ENCODE measurements around the gene CCR2. TPM values are rescaled to one million over a fixed set of nuclear protein-coding genes. Genes with fewer than 3 reads are reported as not detected.

Gene CCR2
- total and polyA plus RNA-seq, 4 donors: 1.7 to 21.2 (median 8.4) TPM

DNA sequence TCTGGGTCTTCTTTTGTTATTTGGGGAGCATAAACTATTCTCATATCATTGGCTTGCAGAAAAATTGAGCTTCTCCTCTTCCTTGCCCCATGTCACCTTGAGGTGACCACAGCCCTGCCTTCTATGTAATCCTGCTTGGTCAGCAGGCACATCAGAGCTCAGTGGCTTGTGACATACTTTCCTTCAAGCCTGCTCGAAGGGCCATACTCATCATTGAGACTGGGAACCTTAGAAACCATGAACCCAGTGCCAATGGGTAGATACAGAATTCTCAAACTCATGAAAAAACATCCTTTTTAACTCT lies 3.7 kb upstream of the CCR2 start:
- TF ChIP-seq, protein P1, sequence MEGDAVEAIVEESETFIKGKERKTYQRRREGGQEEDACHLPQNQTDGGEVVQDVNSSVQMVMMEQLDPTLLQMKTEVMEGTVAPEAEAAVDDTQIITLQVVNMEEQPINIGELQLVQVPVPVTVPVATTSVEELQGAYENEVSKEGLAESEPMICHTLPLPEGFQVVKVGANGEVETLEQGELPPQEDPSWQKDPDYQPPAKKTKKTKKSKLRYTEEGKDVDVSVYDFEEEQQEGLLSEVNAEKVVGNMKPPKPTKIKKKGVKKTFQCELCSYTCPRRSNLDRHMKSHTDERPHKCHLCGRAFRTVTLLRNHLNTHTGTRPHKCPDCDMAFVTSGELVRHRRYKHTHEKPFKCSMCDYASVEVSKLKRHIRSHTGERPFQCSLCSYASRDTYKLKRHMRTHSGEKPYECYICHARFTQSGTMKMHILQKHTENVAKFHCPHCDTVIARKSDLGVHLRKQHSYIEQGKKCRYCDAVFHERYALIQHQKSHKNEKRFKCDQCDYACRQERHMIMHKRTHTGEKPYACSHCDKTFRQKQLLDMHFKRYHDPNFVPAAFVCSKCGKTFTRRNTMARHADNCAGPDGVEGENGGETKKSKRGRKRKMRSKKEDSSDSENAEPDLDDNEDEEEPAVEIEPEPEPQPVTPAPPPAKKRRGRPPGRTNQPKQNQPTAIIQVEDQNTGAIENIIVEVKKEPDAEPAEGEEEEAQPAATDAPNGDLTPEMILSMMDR (IDR thresholded peaks at IDR 0.05; ENCODE audit: control extremely low read depth, extremely low read depth): no peak
- DNase-seq (no peak), ATAC-seq (ENCODE audit: insufficient read depth, low FRiP score) (no peak)
- peaks cover 0 to 9% (median 0%) of the 10 kb centered on the region in 3 donors for H3K27me3 ChIP-seq (ENCODE audit: control insufficient read depth in 3 of 3, insufficient read depth in 3 of 3, low read length in 2 of 3)
- H3K4me3 ChIP-seq: no peak overlapping the region
- H3K9ac ChIP-seq (ENCODE audit: insufficient read depth in 1 of 2, low read length in 2 of 2): no peak overlapping the region
- peaks cover 0 to 3% (median 0%) of the 10 kb centered on the region in 4 donors for H3K9me3 ChIP-seq (ENCODE audit: control insufficient read depth in 4 of 4, insufficient read depth in 3 of 4, low read length in 3 of 4)
- peaks cover 0 to 3% (median 0%) of the 10 kb centered on the region in 5 donors for H3K4me1 ChIP-seq (ENCODE audit: control insufficient read depth in 5 of 5, insufficient read depth in 5 of 5, low read length in 5 of 5)
- H3K27ac ChIP-seq (ENCODE audit: low read depth in 1 of 2, low read length in 1 of 2): no peak overlapping the region
- 55 to 61% methylated on average over 1 of the region's 1 CpG for WGBS, 2 donors
- H3K36me3 ChIP-seq (ENCODE audit: control insufficient read depth in 4 of 4, insufficient read depth in 4 of 4, low read length in 4 of 4): no peaks in the 10 kb centered on the region

- H3K27me3 ChIP-seq (ENCODE audit: control insufficient read depth in 3 of 3, insufficient read depth in 3 of 3, low read length in 2 of 3): peaks cover 0 to 14% (median 0%) of the 10 kb centered on the region in 3 donors
- peaks cover 0 to 3% (median 0%) of the 10 kb centered on the region in 4 donors for H3K9me3 ChIP-seq (ENCODE audit: control insufficient read depth in 4 of 4, insufficient read depth in 3 of 4, low read length in 3 of 4)
- ATAC-seq (ENCODE audit: insufficient read depth, low FRiP score) (no peak), DNase-seq (no peak)
- peaks cover 0 to 3% (median 0%) of the 10 kb centered on the region in 5 donors for H3K4me1 ChIP-seq (ENCODE audit: control insufficient read depth in 5 of 5, insufficient read depth in 5 of 5, low read length in 5 of 5)
- H3K4me3 ChIP-seq: no peak overlapping the region
- no peak overlapping the region for H3K27ac ChIP-seq (ENCODE audit: low read depth in 1 of 2, low read length in 1 of 2)
- 93 to 98% methylated on average over 3 of the region's 3 CpGs for WGBS, 2 donors
- no peaks in the 10 kb centered on the region for H3K36me3 ChIP-seq (ENCODE audit: control insufficient read depth in 4 of 4, insufficient read depth in 4 of 4, low read length in 4 of 4)
- H3K9ac ChIP-seq (ENCODE audit: insufficient read depth in 1 of 2, low read length in 2 of 2): no peak overlapping the region
- TF ChIP-seq, protein P1 (IDR thresholded peaks at IDR 0.05; ENCODE audit: control extremely low read depth, extremely low read depth): no peak
These were observed 2.3 kb upstream of the CCR2 start for GRCh38 chr3:46351646-46352045.

- peaks cover 0 to 14% (median 0%) of the 10 kb centered on the region in 3 donors for H3K27me3 ChIP-seq (ENCODE audit: control insufficient read depth in 3 of 3, insufficient read depth in 3 of 3, low read length in 2 of 3)
- H3K9ac ChIP-seq (ENCODE audit: insufficient read depth in 1 of 2, low read length in 2 of 2): no peak overlapping the region
- WGBS, 2 donors: 82 to 86% methylated on average over 4 of the region's 4 CpGs
- H3K36me3 ChIP-seq (ENCODE audit: control insufficient read depth in 4 of 4, insufficient read depth in 4 of 4, low read length in 4 of 4): no peaks in the 10 kb centered on the region
- ATAC-seq (ENCODE audit: insufficient read depth, low FRiP score): no peak
- no peaks in the 10 kb centered on the region for H3K9me3 ChIP-seq (ENCODE audit: control insufficient read depth in 4 of 4, insufficient read depth in 3 of 4, low read length in 3 of 4)
- no peak overlapping the region for H3K4me3 ChIP-seq
- H3K4me1 ChIP-seq (ENCODE audit: control insufficient read depth in 5 of 5, insufficient read depth in 5 of 5, low read length in 5 of 5): peaks cover 0 to 3% (median 0%) of the 10 kb centered on the region in 5 donors
- DNase-seq: no peak
- no peak overlapping the region for H3K27ac ChIP-seq (ENCODE audit: low read depth in 1 of 2, low read length in 1 of 2)
- TF ChIP-seq, protein P1 (IDR thresholded peaks at IDR 0.05; ENCODE audit: control extremely low read depth, extremely low read depth): no peak
These were observed 821 bp upstream of the CCR2 start for GRCh38 chr3:46353090-46353489.

DNA sequence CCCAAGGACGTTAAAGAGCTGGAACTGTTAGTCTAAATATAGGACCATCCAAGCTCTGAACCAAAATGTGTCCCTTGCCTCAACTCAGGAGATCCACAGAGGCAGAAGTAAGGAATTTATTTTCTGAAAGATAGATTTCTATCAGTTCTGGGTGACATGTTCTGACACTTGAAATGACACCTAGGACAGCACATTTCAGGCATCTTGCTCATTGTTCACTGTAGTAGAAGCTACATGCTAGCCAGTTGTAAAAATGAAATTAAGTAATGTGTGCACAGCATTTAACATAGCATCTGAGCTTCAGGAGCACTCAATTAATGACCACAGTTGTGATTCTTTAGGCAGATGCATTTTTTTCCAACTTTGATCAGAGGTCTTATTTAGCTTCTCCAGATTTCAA lies 567 bp downstream of the CCR2 start:
- no peak overlapping the region for H3K4me3 ChIP-seq

More for the DNA sequence above, 567 bp downstream of the CCR2 start:
- ATAC-seq (ENCODE audit: insufficient read depth, low FRiP score) (no peak), DNase-seq (no peak)
- Histone ChIP-seq H3K36me3 (ENCODE audit: control insufficient read depth in 4 of 4, insufficient read depth in 4 of 4, low read length in 4 of 4) (no peaks in the 10 kb centered on the region), H3K27ac (ENCODE audit: low read depth in 1 of 2, low read length in 1 of 2) (peak overlapping the region in 1 of 2 donors; percentile 55), H3K27me3 (ENCODE audit: control insufficient read depth in 3 of 3, insufficient read depth in 3 of 3, low read length in 2 of 3) (peaks cover 0 to 11% (median 2%) of the 10 kb centered on the region in 3 donors), H3K4me1 (ENCODE audit: control insufficient read depth in 5 of 5, insufficient read depth in 5 of 5, low read length in 5 of 5) (peaks cover 0 to 4% (median 0%) of the 10 kb centered on the region in 5 donors), H3K9ac (ENCODE audit: insufficient read depth in 1 of 2, low read length in 2 of 2) (no peak overlapping the region), H3K9me3 (ENCODE audit: control insufficient read depth in 4 of 4, insufficient read depth in 3 of 4, low read length in 3 of 4) (no peaks in the 10 kb centered on the region)
- WGBS, 2 donors: 54% methylated on average over 1 of the region's 1 CpG
- TF ChIP-seq, protein P1 (IDR thresholded peaks at IDR 0.05; ENCODE audit: control extremely low read depth, extremely low read depth): no peak

Measured in lung (tissue), 12 donors.